22Rv1 (cell line): ENCODE results near the gene USP2.

Source experiments
- H3K27ac ChIP-seq: fragments of 450-650 bp; 2 replicates; pipeline ENCODE4 v1.5.1; 2017
- CTCF ChIP-seq: fragments of 450-650 bp; IDR thresholded peaks from 2 replicates; pipeline ENCODE4 v1.5.1; 2017; ENCODE audit warnings: mild to moderate bottlenecking
- ZFX ChIP-seq: fragments of 450-650 bp; IDR thresholded peaks from 2 replicates; pipeline ENCODE4 v1.6.1; 2017; ENCODE audit warnings: antibody characterized with exemption, borderline replicate concordance

Gene USP2

GRCh38 chr11:119380827-119381180 lies 686 bp downstream of the USP2 start:
- TF ChIP-seq CTCF, result no peak
- no peak for TF ChIP-seq ZFX
- H3K27ac ChIP-seq, result no peak overlapping the region

DNA sequence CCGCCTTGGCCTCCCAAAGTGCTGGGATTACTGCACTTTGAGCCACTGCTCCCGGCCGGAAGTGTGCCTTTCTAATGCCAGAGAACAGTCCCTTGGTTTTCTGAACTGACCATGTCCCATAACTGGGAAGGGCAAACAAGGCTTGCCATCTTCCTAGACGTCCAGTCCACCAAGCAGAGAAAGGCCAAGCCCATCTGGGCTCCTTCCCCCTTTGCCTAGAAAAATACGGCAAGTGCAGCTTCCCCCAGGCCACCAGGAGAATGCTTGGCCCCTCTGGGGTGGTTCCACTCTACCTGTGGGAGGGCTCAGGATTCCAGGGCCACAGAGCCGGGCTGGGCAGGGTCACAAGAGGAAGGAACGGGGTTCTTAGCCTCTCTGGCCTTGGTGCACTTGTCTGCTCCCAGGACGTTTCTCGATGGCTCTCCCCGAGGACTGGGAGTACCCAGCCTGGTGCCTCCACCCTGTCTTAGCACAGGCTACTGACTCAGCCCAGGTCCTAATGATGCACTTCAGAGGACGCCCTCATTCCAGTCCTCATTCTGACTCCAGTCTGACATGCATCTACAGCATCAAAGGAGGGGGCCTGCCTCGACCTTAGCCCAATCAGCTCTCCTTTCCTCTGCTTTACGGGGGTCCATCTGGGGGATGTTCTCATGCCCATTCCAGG lies 1.2 kb downstream of the USP2 start:
- no peak overlapping the region for H3K27ac ChIP-seq
- no peak for TF ChIP-seq CTCF
- no peak for TF ChIP-seq ZFX

- TF ChIP-seq ZFX (no peak), CTCF (no peak)
- H3K27ac ChIP-seq, result no peak overlapping the region
Measured at GRCh38 chr11:119378851-119379465, 2.5 kb downstream of the USP2 start.

- no peak overlapping the region for H3K27ac ChIP-seq
- TF ChIP-seq ZFX (no peak), CTCF (no peak)
Measured at GRCh38 chr11:119377961-119378667, 3.4 kb downstream of the USP2 start.

DNA sequence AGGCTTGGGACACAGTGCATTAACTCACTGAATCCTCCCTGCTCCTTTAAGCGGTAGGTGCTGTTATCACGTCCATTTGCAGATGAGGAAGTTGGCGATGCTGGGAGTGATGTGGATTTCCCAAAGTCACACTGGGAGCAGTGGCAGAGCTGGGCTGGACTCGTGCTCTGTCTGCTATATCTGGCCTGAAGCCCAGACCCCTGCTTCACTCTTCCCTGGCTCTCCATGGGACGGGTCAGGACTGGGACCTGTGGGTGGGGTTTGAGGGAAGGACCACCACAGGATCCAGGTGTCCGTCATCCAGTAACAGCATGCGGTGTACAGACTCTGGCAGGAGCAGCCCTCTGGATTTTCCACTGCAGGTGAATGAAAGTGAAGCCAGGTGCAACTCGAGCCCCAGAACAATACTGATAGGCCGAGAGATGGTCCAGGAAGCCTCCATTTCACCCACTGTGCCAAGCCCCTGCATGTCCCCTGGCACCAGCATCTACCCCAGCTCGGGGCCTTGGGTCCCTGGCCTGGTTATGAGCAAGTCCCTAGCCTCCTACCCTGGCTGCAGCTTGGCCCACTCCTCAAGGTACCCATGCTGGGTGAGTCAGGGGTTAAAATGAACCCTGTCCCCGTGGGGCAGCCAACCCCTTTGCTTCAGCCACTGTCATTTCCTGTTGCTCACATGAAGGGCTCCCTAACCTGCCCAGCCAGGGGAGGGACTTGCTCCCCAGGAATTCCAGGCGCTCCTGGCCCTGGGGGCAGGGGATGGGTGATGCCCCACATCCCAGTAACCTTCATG lies 4.2 kb downstream of the USP2 start:
- no peak overlapping the region for H3K27ac ChIP-seq
- TF ChIP-seq ZFX, result no peak
- no peak for TF ChIP-seq CTCF

GRCh38 chr11:119376197-119376847 lies 5.2 kb downstream of the USP2 start:
- no peak for TF ChIP-seq ZFX
- no peak for TF ChIP-seq CTCF
- no peak overlapping the region for H3K27ac ChIP-seq
